ENCODE results near the gene ATP2A1.

ATP2A1 gene

DNA sequence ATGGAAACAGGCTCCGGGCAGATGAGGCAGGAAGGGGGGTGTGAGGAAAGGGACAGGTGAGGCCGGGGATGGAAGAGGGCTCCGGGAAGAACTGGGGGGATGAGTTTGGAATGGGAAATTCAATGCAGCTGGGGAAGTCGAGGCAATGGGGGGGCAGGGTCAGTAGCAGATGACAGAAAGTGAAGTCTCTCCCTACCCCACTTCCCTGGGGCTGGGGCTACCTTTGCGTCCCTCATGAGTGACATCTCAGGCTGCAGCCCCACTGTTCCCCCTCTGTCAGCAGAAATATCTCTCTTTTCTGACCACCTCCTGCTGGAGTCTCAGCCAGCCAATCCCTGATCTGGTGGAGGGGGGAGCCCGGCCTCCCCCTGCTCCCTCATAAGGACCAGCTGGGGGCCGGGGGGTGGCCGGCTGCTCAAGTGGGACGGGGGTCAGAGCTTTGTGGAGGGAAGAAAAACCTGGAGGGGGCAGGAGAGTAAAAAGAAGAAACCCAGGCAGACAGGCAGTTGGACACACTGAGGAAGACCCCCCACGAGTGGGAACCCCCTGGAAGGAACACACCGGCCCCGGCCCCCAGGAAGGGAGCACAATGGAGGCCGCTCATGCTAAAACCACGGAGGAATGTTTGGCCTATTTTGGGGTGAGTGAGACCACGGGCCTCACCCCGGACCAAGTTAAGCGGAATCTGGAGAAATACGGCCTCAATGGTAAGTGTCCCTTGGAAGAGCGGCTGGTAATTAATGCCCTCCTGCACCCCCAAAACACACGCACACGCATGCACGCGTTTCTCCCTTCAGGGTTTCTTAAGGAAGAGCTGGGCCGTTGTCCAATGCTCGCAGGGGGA lies at the start of gene ATP2A1:
TSS of gene ATP2A1 (plus strand) at position 406 of the 844 bp plus-strand sequence. CDS start at position 590, 184 bp downstream.
- DNase-seq = no peak

DNA sequence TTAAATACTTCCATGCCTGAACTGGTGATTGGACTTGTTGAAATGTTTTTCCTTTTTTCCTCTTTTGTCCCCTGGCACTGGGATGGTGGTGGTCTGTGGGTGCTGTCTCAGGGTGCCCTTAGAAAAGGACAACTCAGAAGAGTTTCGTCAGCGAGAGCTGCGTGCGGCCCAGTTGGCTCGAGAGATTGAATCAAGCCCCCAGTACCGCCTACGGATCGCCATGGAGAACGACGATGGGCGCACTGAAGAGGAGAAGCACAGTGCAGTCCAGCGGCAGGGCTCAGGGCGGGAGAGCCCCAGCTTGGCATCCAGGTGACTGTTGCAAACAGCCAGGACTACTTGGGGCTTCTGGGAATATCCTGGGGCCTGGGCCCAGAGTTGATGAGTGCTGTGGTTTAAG lies 48.5 kb upstream of the ATP2A1 start:
- no peak for DNase-seq

DNA sequence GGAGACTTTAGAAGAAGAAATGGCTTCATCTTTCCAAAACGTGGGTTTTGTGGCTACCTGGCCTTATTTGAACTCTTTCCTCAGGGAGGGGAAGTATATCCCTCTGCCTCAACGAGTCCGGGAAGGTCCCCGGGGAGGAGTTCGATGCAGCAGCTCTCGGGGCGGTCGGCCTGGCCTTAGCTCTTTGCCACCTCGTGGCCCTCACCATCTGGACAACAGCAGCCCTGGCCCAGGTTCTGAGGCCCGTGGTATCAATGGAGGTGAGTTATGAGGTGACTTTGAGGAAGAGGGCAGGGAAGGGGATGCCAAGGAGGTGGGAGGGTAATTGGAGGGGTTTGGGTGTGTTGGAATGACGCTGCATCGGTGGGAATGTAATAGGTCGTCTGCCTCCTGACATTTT lies 47.8 kb upstream of the ATP2A1 start:
- no peak for DNase-seq

DNA sequence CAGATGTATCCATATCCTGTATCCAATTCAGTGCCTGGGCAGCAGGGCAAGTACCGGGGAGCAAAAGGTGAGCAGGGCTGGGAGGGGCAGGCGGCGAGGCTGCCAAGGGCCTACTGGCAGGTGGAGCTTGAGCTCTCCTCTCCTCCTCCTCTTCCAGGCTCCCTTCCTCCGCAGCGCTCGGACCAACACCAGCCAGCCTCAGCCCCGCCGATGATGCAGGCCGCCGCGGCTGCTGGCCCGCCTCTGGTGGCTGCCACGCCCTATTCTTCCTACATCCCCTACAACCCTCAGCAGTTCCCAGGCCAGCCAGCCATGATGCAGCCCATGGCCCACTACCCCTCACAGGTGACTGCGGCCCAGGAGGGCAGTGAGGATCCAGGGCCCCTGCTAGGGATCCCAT lies 43.9 kb upstream of the ATP2A1 start:
- no peak for DNase-seq

GRCh38 chr16:28834873-28835863 lies 43.1 kb upstream of the ATP2A1 start:
- DNase-seq = no peak

GRCh38 chr16:28835864-28836760 lies 42.2 kb upstream of the ATP2A1 start:
- DNase-seq = no peak

DNA sequence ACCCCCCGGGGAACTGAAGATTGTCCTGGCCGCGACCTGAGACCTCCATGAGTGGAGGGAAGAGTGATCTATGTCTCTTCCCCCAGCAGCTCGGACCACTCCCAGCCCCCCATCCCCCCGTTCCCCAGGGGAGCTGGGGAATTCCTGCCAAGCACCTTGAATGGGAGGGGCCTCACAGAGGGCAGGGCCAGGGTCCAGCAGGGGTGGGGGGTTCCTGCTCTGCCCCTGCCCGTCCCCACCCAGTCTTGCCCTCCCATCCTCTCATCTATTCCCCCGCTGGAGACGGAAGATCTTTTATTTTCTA lies 41.6 kb upstream of the ATP2A1 start:
- DNase-seq = no peak

GRCh38 chr16:28837672-28838557 lies 40.4 kb upstream of the ATP2A1 start:
- DNase-seq = no peak

DNA sequence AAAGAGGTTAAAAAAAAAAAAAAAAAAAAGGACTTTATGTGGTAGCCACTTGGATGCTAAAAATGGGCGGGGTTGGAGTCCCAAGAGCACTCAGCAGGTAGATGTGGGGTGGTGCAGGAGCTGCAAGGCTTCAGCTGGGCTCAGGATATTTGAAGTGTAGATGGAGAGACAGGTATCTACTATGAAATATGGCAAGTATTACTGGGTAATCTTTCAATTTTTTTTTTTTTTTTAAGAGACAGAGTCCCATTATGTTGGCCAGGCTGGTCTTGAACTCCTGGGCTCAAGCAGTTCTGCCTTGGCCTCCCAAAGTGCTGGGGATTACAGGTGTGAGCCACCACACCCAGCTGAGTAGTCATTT lies 39.8 kb upstream of the ATP2A1 start:
- no peak for DNase-seq

DNA sequence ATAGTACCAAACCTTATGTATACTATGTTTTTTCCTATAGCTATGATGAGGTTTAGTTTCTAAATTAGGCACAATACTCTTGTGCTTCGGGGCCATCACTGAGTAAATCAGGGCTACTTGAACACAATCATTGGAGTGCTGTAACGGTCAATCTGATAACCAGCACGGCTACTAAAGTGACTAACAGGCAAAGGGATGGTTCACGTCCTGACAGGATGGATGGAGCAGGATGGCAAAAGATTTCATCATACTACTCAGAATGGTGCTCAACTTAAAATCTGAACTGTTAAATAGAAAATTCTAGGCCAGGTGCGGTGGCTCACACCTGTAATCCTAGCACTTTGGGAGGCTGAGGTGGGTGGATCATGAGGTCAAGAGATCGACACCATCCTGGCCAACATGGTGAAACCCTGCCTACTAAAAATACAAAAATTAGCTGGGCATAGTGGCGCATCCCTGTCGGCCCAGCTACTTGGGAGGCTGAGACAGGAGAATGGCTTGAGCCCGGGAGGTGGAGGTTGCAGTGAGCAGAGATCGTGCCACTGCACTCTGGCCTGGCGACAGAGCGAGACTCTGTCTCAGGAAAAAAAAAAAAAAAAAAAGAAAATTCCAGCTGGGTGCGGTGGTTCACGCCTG lies 39.2 kb upstream of the ATP2A1 start:
- no peak for DNase-seq

- no peak for DNase-seq
Observed at GRCh38 chr16:28839899-28840298, 38.4 kb upstream of the ATP2A1 start.

DNA sequence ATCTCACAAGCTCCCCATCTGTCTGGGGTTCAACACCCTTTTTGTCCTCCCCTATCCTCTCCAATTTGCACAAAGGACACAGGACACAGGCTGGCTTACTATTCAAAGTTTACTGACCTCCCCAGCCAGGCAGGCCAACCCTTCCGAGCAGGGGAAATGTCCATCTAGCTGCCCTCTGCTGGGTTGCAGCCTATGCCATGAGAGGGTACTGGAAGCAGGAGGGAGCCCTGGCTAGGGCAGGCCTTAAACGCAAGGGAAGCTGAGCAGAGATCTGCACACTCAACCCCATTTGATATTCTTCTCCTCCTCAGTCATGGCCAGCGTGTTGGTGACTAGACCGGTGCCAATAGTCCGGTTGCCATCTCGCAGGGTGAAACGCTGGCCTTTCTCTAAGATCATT lies 35.6 kb upstream of the ATP2A1 start:
- no peak for DNase-seq

DNA sequence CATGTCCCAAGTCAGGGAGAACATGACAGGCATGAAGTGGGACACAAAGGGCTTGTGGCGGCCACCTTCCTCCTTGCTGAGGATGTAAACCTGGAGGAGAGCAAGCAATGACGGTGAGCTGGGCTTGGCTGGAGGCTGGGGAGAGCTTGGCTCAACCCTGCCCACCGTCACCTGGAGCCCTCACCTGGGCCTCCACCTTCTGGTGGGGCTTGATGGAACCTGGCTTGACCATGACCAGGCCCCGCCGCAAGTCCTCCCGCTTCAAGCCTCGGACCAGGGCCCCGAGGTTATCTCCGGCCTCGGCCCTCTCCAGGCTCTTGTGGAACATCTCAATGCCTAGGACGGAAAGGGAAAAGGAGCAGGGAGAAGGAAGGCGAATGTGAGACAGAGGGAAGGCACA lies 34.5 kb upstream of the ATP2A1 start:
- DNase-seq = no peak

GRCh38 chr16:28844226-28844885 lies 33.9 kb upstream of the ATP2A1 start:
- no peak for DNase-seq

- no peak for DNase-seq
Observed at GRCh38 chr16:28845293-28845692, 33.0 kb upstream of the ATP2A1 start.

DNA sequence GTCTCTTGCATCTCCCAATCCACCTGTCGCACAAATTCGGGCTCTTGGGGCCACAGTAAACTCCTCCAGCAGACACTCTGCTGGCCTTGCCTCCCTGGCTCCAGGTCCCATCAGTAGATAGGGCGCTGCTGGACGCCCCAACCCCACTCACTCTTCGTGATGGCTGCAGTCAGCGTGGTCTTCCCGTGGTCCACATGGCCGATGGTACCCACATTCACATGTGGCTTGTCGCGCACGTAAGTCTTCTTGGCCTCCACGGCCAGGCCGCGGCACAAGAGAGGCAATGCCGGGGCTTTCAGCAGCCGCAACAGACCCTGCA lies 32.6 kb upstream of the ATP2A1 start:
- no peak for DNase-seq

DNA sequence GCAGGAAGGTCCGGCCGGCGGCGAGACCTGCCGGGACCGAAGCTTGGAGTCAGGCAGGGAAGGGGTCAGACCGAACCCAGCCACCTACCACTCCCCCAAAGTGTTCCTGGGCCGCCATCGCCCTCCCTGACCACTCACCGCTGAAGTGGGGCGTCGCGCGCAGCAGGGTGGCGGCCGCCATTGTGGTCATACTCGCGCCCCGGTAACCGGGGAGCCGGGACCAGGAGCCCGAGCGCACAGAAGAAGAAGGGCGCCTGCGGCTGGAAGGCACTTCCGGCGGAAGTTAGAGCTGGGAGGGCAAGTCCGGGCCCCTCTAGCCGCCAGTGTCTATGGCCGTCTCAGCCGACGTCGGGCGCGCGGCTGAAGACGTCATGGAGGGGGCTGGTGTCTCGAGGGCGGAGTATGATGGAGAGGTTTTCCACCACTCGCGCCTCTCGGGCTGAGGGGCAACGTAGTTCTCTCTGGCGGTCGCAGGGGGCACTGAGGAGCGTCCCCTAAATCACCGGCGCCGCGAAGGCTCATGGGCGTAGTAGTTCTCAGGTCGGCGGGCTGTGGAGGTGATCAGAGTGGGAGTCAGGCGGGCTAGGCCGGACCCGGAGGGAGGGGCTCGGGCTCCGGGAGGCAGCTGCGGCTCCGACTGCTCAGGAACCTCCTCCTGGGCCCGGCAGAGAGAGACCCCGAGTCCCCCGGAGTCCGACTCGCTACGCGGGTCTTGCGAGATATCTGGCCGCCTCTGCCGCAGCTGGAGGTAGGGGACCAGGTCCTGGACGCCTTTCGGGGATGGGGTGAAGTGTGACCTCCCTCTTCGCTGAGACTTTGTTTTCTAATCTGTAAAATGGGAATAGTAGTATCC lies 32.0 kb upstream of the ATP2A1 start, which contains the start of gene TUFM:
TSS of gene TUFM (minus strand) at position 269 of the 853 bp plus-strand sequence. CDS start at position 190, 79 bp downstream.
- peak; percentile 95 for DNase-seq

- DNase-seq = no peak
Observed at GRCh38 chr16:28846933-28847273, 31.4 kb upstream of the ATP2A1 start.

DNA sequence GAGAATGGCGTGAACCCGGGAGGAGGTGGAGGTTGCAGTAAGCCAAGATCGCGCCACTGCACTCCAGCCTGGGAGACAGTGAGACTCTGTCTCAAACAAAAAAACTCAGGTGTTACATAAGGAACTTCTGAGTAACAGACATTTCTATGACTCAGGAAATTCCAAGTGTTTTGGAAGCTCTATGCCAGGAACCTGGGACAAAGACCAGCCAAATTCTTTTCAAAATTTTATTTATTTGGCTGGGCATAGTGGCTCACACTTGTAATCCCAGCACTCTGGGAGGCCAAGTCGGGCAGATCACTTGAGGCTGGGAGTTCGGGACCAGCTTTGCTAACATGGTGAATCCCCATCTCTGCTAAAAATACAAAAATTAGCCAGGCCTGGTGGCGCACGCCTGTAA lies 19.9 kb upstream of the ATP2A1 start:
- DNase-seq = no peak

GRCh38 chr16:28859326-28859725 lies 19.0 kb upstream of the ATP2A1 start:
- DNase-seq = no peak

All from GOT3 (cell line).